Measurements from ENCODE around the gene MELK. TPM values are rescaled to one million over a fixed set of nuclear protein-coding genes. Genes with fewer than 3 reads are reported as not detected.

MELK gene
- total RNA-seq, 4 donors from 2014 or later = 0.42 to 0.67 (median 0.49) TPM

DNA sequence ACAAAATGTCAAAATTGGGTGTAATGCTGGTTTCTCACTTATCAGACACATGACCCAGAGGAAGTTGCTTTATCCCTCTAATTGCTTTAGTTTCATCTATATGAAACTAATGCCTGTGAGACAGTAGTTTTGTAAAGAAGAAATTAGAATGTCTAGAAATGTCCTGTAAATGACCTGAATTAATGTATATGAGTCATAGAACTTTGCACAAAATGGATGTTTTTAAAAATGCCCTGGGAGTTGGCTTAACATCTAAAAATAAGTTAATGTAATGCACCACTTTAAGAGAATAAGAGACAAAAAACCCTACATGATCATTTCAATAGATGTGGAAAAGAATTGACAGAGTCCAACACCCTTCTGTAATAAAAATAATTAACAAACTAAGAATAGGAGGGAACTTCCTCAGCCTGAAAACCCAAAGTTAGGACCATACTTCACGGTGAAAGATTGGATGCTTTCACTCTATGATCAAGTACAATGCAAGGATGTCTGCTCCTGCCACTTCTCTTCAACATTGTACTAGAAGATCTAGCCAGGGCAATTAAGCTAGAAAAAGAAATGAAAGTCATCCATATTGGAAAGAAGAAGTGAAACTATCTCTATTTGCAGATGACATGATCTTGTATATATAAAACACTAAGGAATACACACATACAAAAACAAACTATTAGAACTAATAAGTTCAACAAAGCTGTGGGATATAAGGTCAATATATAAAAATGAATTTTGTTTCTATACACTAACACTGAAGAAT is 117.9 kb downstream of the MELK start:
- 81 to 84% methylated on average over 1 of the region's 1 CpG for WGBS, 2 donors
- no peak for TF ChIP-seq POLR2A (IDR thresholded peaks at IDR 0.05)
- TF ChIP-seq, protein P1, sequence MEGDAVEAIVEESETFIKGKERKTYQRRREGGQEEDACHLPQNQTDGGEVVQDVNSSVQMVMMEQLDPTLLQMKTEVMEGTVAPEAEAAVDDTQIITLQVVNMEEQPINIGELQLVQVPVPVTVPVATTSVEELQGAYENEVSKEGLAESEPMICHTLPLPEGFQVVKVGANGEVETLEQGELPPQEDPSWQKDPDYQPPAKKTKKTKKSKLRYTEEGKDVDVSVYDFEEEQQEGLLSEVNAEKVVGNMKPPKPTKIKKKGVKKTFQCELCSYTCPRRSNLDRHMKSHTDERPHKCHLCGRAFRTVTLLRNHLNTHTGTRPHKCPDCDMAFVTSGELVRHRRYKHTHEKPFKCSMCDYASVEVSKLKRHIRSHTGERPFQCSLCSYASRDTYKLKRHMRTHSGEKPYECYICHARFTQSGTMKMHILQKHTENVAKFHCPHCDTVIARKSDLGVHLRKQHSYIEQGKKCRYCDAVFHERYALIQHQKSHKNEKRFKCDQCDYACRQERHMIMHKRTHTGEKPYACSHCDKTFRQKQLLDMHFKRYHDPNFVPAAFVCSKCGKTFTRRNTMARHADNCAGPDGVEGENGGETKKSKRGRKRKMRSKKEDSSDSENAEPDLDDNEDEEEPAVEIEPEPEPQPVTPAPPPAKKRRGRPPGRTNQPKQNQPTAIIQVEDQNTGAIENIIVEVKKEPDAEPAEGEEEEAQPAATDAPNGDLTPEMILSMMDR (IDR thresholded peaks at IDR 0.05) = no peak
- no peak for DNase-seq
- Histone ChIP-seq H3K27ac (no peak overlapping the region), H3K4me1 (no peaks in the 10 kb centered on the region), H3K4me3 (replicated peaks in 1 of 3) (no peak overlapping the region), H3K36me3 (no peaks in the 10 kb centered on the region), H3K27me3 (no peaks in the 10 kb centered on the region), H3K9me3 (no peaks in the 10 kb centered on the region)
- intact Hi-C loops (cut with DNase I) = no loop called here

DNA sequence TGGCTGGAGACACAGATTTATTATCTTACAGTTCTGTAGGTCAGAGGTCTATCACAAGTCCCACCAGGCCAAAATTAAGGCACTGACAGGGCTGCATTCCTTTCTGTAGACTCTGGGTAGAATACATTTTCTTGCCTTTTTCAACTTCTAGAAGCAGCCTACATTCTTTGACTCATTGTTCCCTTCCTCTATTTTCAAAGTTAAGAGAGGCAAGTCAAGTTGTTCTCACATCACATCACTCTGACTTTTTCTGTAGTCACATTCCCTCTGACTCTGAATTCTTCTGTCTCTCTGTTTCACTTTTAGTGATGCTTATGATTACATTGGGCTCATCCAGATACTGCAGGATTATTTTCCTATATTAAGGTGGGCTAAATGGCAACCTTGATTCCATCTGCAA is 119.0 kb downstream of the MELK start:
- no peaks in the 10 kb centered on the region for H3K4me1 ChIP-seq
- H3K9me3 ChIP-seq = no peaks in the 10 kb centered on the region
- no peak overlapping the region for H3K4me3 ChIP-seq (replicated peaks in 1 of 3)
- DNase-seq = no peak
- no peak overlapping the region for H3K27ac ChIP-seq
- TF ChIP-seq, protein P1 (IDR thresholded peaks at IDR 0.05) = no peak
- TF ChIP-seq POLR2A (IDR thresholded peaks at IDR 0.05) = no peak
- H3K27me3 ChIP-seq = no peaks in the 10 kb centered on the region
- intact Hi-C loops (cut with DNase I) = no loop called here
- no peaks in the 10 kb centered on the region for H3K36me3 ChIP-seq

DNA sequence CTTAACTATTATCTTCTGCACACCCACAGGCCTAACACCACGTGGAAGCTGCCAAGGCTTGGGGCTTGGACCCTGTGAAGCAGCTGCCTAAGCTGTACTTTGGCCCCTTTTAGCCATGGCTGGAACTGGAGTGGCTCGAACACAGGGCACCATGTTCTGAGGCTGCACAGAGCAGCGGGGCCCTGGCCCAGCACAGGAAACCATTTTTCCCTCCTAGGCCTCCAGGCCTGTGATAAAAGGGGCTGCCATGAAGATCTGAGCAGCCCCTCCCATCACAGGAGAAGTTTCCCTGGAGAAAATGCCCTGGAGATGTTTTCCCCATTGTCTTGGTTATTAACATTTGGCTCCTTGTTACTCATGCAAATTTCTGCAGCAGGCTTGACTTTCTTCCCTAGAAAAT is 126.3 kb downstream of the MELK start:
- H3K4me3 ChIP-seq (replicated peaks in 1 of 3) = no peak overlapping the region
- H3K27me3 ChIP-seq = no peaks in the 10 kb centered on the region
- 9 to 72% methylated on average over 1 to 3 of the region's 3 CpGs for WGBS, 2 donors
- intact Hi-C loops (cut with DNase I) = no loop called here
- H3K27ac ChIP-seq = no peak overlapping the region
- no peak for DNase-seq
- H3K9me3 ChIP-seq = no peaks in the 10 kb centered on the region
- no peaks in the 10 kb centered on the region for H3K36me3 ChIP-seq
- H3K4me1 ChIP-seq = no peaks in the 10 kb centered on the region
- TF ChIP-seq, protein P1 (IDR thresholded peaks at IDR 0.05) = no peak
- no peak for TF ChIP-seq POLR2A (IDR thresholded peaks at IDR 0.05)

DNA sequence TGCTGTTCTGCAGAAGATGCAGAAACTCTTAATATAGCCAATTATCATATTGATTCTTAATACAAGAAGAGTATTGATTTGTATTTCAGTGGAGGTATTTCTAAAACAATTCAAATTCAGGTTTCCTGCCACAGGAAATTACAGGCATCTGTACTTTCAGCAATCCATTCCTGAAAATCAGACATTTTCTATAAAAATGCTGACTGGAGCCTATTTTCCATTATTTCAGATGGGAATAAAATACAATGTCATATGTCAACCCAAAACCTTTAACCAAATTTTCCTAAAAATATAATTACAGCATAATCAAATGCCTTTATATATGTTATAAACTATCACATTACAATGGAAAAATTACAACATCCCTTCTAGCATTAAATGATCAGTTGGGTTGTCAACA is 131.5 kb downstream of the MELK start:
- TF ChIP-seq, protein P1 (IDR thresholded peaks at IDR 0.05) = no peak
- no peak for TF ChIP-seq POLR2A (IDR thresholded peaks at IDR 0.05)
- intact Hi-C loops (cut with DNase I) = no loop called here
- no peaks in the 10 kb centered on the region for H3K4me1 ChIP-seq

DNA sequence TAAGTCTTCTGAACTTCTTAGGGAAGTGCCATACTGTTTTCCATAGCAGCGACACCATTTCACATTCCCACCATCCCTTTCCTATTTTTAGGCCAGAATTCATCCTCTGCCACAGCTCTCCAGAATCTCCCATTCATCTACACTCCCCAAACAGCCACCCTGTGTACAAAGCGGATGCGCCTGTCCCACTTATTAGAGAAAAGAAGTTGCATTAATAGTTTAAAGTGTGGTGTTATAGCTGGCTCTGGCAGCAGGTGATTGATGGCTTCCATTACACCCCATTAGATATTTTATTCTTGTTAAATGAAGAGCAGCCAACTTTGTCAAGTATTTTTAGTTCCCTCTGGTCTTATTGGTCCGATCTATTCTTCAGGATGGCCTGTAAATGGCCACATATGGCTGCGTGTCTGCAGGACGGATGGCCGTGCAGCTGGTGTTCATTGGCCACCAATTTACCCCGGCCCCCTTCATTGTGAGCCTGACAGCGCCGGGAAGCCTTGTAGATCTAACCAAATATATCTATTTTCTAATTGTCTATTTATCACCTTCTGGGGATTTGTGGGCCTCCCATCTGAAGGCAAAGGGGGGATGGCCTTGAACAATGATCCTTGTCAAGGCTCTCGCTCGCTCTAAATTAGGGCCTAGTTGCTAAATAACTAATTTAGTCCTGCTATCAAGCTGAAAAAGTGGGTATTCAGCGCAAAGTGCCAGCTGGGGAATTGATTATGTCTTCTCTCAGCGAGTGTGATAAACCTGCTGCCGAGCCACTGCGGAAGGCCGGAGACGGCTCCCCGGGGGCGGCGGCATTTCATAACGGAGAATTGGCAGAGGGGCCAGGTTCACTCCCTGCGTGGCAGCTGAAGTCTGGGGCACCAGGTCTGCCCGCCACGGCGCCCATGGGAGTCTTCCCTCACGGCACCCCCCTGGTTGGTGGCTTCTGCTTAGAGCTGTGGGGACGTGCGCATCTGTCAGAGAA is 141.1 kb downstream of the MELK start:
- TF ChIP-seq, protein P1 (IDR thresholded peaks at IDR 0.05) = no peak
- TF ChIP-seq POLR2A (IDR thresholded peaks at IDR 0.05) = no peak
- 92 to 95% methylated on average over 29 of the region's 29 CpGs for WGBS, 2 donors
- Histone ChIP-seq H3K36me3 (no peaks in the 10 kb centered on the region), H3K4me3 (replicated peaks in 1 of 3) (no peak overlapping the region), H3K4me1 (no peaks in the 10 kb centered on the region), H3K27me3 (no peaks in the 10 kb centered on the region), H3K9me3 (no peaks in the 10 kb centered on the region), H3K27ac (no peak overlapping the region)
- intact Hi-C loops (cut with DNase I) = no loop called here
- no peak for DNase-seq

More for the DNA sequence above, 131.5 kb downstream of the MELK start:
- no peak overlapping the region for H3K27ac ChIP-seq
- no peak for DNase-seq
- no peaks in the 10 kb centered on the region for H3K36me3 ChIP-seq
- no peaks in the 10 kb centered on the region for H3K9me3 ChIP-seq
- H3K27me3 ChIP-seq = no peaks in the 10 kb centered on the region
- H3K4me3 ChIP-seq (replicated peaks in 1 of 3) = no peak overlapping the region
